Fibroblast of pulmonary artery (primary cell): ENCODE measurements around the gene SH3PXD2A.

Source experiments
- DNase-seq: peaks from one replicate; pipeline ENCODE4 v3.0.0-alpha.2; 2010; ENCODE audit warnings: low read depth
- H3K4me3 ChIP-seq: replicated peaks from 2 replicates; pipeline ENCODE4 v1.5.1; 2011; ENCODE audit warnings: low read depth, mild to moderate bottlenecking, control low read depth, low read length, moderate library complexity
- TF ChIP-seq, protein P1 (sequence below): IDR thresholded peaks from 2 replicates; pipeline ENCODE4 v1.5.1; 2011; ENCODE audit warnings: mild to moderate bottlenecking, control low read depth, low read length, inconsistent platforms; ENCODE audit errors: missing control alignments

SH3PXD2A gene

DNA sequence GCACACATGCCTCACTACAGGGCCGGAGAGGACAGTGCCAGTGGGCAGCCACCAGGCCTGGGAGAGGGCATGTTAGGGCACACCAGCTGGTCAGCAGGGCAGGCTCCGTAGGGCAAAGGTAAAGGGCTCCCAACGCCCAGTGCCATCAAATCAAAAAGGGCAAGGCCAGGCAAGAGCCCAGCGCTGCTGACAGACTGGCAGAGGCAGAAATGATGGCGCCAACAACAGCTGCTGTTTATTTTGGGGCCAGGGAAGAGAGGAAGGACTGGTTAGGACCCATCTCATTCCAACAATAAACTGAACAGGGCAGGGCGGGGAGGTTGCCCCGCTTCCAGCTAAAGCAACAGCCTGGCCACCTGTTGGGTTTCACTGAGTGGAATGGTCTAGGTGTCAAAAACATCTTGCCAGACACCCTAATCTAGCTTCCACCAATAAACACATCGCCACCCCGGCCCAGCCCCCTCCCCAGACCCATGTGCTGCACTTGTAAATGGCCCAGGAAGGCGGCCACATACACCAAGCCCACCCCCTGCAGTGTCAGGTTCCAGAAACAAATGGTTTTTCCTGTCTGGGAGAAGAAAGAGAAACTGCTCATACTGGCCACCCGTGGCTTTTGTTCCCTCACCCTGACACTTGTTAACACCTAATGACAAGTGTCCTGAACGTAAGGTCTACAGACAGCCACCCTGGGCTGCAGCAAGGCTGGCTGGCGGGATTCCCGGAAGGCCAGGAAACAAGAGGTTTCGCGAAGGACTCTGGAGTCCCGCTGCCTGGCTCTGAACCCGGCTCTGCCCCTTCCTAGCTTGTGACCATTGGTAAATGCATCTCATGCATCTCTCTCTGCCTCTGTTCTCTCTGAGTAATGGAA is 15.3 kb downstream of the SH3PXD2A start:
- TF ChIP-seq, protein P1, sequence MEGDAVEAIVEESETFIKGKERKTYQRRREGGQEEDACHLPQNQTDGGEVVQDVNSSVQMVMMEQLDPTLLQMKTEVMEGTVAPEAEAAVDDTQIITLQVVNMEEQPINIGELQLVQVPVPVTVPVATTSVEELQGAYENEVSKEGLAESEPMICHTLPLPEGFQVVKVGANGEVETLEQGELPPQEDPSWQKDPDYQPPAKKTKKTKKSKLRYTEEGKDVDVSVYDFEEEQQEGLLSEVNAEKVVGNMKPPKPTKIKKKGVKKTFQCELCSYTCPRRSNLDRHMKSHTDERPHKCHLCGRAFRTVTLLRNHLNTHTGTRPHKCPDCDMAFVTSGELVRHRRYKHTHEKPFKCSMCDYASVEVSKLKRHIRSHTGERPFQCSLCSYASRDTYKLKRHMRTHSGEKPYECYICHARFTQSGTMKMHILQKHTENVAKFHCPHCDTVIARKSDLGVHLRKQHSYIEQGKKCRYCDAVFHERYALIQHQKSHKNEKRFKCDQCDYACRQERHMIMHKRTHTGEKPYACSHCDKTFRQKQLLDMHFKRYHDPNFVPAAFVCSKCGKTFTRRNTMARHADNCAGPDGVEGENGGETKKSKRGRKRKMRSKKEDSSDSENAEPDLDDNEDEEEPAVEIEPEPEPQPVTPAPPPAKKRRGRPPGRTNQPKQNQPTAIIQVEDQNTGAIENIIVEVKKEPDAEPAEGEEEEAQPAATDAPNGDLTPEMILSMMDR = no peak
- no peak overlapping the region for H3K4me3 ChIP-seq
- DNase-seq = no peak

DNA sequence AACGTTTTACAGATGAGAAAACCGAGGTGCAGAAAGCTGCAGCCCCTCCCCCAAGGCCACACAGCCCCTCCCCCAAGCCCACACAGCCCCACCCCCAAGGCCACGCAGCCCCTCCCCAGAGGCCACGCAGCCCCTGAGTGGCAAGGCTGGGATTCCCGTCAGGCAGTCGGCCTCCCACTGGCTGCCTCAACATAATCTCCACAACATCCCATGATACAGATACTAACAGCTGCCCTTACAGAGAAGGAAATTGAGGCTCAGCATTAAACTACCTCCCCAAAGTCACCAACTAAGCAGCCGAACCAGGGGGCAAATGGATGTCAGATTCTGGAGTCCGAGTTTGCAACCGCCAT is 15.9 kb downstream of the SH3PXD2A start:
- H3K4me3 ChIP-seq = no peak overlapping the region
- TF ChIP-seq, protein P1 = no peak
- no peak for DNase-seq

DNA sequence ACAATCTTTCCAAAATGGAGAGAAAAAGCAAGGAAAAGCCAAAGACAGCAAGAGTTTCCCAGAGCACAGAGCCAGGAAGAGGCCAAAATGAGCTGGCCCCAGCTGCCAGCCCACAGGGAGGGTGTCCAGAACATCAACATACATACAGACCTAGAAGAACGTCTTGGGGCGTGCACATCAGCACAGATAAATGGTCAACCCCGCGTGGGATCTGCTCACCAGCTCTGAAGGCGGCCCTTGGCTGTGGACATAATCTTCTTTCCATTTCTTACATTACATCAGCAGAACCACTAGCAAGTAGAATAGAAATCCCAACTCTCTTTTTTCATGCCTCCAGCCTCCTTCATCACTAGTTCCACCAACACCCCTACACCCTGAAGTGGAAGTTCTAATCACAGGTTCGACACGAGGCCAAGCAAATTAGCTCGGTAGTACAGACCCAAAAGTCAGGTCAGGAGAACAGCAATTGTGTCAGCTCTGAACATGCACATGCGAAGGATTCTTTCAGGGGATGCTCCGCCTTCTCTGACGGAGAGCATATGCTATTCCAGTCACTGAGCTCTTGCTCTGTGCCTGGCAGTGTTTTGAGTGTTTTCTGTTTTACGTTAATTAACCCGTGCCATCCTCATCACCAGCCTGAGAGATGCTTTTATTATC is 16.4 kb downstream of the SH3PXD2A start:
- TF ChIP-seq, protein P1 = no peak
- DNase-seq = no peak
- no peak overlapping the region for H3K4me3 ChIP-seq

DNA sequence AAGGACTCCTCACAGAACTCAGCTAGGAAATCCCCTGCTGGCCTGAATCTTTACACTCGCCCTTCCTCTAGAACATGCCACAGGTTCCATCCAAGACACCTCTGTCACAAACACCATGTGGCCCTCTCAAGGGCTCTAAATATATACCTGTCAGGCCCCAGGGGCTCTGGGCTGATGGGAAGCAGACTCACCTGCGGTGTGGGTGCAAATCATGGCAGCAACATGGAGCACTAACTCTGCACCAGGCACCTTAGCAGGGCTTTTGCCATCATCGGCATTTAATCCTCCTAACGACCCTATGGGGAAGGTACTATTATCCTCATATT is 17.3 kb downstream of the SH3PXD2A start:
- TF ChIP-seq, protein P1 = no peak

DNA sequence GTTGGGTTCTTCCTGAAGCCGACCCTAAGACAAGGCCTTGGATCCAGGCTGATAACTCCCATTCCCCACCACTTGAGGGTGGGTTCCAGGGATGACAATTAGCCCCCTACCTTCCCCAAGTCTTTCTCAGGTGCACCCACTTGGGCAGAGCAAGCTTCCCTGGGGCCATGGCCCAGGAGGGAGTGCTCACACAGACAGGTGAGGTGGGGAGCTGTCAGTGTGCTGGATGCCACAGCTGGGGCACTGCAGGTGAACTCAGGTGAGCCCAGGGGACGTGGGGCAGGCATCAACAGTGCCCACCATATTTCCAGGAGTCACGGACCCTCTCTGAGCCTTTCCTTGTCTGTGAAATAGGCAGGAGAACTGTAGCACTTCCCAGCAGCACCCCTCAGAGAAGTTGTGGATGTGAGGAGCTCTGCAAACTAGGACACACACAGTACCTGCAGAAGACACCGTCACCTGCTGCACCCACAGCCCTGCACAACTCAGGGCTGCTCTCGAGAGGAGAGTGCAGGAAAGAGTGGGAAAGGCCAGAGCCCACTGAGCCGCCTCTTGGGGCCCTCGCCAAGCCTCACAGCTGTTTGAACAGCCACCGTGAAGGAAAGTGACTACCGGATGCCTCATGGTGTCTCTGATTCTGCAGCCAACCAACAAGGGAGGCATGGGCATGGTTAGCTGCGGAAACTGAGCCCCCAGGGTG is 17.9 kb downstream of the SH3PXD2A start:
- TF ChIP-seq, protein P1 = no peak
- H3K4me3 ChIP-seq = no peak overlapping the region
- no peak for DNase-seq

More for the DNA sequence above, 17.3 kb downstream of the SH3PXD2A start:
- DNase-seq = no peak
- H3K4me3 ChIP-seq = no peak overlapping the region

DNA sequence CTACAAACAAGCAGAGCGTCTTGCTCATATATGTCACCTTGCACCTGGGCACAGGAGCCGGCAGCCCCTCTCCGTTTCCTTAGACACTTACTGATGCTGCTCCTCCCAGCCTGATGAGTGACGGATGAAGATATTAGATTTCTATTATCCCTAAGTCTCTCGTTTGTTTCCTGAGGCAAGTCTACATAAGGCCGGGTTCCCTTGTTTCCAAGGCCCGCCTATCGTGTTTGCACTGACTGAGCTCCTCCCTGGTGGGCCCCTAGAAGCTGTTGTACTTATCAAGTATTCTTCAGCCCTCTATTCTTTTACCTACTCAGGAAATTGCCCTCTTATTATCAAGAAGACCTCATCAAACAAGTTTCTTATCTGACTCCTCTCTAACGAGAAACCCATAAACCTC is 18.5 kb downstream of the SH3PXD2A start:
- no peak for DNase-seq
- no peak overlapping the region for H3K4me3 ChIP-seq
- TF ChIP-seq, protein P1 = no peak
